Endothelial cell (in vitro differentiated cells): ENCODE measurements around the gene FCHSD2. TPM values are rescaled to one million over a fixed set of nuclear protein-coding genes. Genes with fewer than 3 reads are reported as not detected.

Experiments
- DNase-seq: peaks from one replicate; pipeline ENCODE4 v3.0.0; 2021; ENCODE audit warnings: low spot score
- H3K27ac Mint-ChIP-seq: one replicate; pipeline ENCODE4 v1.8.0; 2021; ENCODE audit warnings: mixed read lengths, inconsistent platforms; ENCODE audit not compliant: unreplicated experiment
- H3K27me3 Mint-ChIP-seq: one replicate; pipeline ENCODE4 v1.8.0; 2021; ENCODE audit warnings: mild to moderate bottlenecking, moderate library complexity, mixed read lengths, inconsistent platforms; ENCODE audit not compliant: unreplicated experiment
- H3K36me3 Mint-ChIP-seq: one replicate; pipeline ENCODE4 v1.8.0; 2021; ENCODE audit warnings: mild to moderate bottlenecking, low read depth, mixed read lengths, inconsistent platforms; ENCODE audit not compliant: unreplicated experiment
- H3K4me1 Mint-ChIP-seq: one replicate; pipeline ENCODE4 v1.8.0; 2021; ENCODE audit warnings: mild to moderate bottlenecking, mixed read lengths, inconsistent platforms; ENCODE audit not compliant: unreplicated experiment
- H3K4me3 Mint-ChIP-seq: one replicate; pipeline ENCODE4 v1.8.0; 2021; ENCODE audit warnings: mild to moderate bottlenecking, mixed read lengths, inconsistent platforms; ENCODE audit not compliant: unreplicated experiment
- H3K9me3 Mint-ChIP-seq: one replicate; pipeline ENCODE4 v1.8.0; 2021; ENCODE audit warnings: mixed read lengths, inconsistent platforms; ENCODE audit not compliant: unreplicated experiment
- CTCF ChIP-seq: fragments of 200-600 bp; sonication (generic); IDR thresholded peaks from one replicate; pipeline ENCODE4 v1.5.0; 2021; ENCODE audit warnings: antibody characterized with exemption; ENCODE audit not compliant: unreplicated experiment
- total RNA-seq: library from RNA; stranded (reverse); fragmentation: NEBNext Ultra II Directional; extraction: Animal tissue kit (Norgen Biotek cat#: 25700); gene quantifications from one replicate; pipeline ENCODE4 v1.2.1, GENCODE V29; 2021; ENCODE audit not compliant: unreplicated experiment

FCHSD2 gene
- total RNA-seq, 1 donor from 2014 or later: 45.3 TPM

GRCh38 chr11:73114110-73114834 is 27.8 kb downstream of the FCHSD2 start:
- H3K27ac Mint-ChIP-seq: no peak overlapping the region
- no peak for DNase-seq
- H3K4me3 Mint-ChIP-seq: peak overlapping the region; percentile 47
- no peaks in the 10 kb centered on the region for H3K27me3 Mint-ChIP-seq
- H3K9me3 Mint-ChIP-seq: no peaks in the 10 kb centered on the region
- H3K4me1 Mint-ChIP-seq: peaks cover 3% of the 10 kb centered on the region
- TF ChIP-seq CTCF: no peak
- H3K36me3 Mint-ChIP-seq: peaks cover 22% of the 10 kb centered on the region

GRCh38 chr11:73113426-73113825 is 28.7 kb downstream of the FCHSD2 start:
- no peak overlapping the region for H3K4me3 Mint-ChIP-seq
- H3K4me1 Mint-ChIP-seq: peaks cover 3% of the 10 kb centered on the region
- TF ChIP-seq CTCF: no peak
- H3K27ac Mint-ChIP-seq: no peak overlapping the region
- H3K9me3 Mint-ChIP-seq: no peaks in the 10 kb centered on the region
- H3K36me3 Mint-ChIP-seq: peaks cover 22% of the 10 kb centered on the region
- no peak for DNase-seq
- H3K27me3 Mint-ChIP-seq: no peaks in the 10 kb centered on the region

- H3K27ac Mint-ChIP-seq: no peak overlapping the region
Measured at GRCh38 chr11:73107597-73107996, 34.5 kb downstream of the FCHSD2 start.

GRCh38 chr11:73106347-73106746 is 35.8 kb downstream of the FCHSD2 start:
- no peak for DNase-seq
- Mint-ChIP-seq H3K4me3 (no peak overlapping the region), H3K27ac (no peak overlapping the region), H3K27me3 (no peaks in the 10 kb centered on the region), H3K9me3 (no peaks in the 10 kb centered on the region), H3K4me1 (no peaks in the 10 kb centered on the region), H3K36me3 (peaks cover 5% of the 10 kb centered on the region)
- no peak for TF ChIP-seq CTCF

More at GRCh38 chr11:73107597-73107996, 34.5 kb downstream of the FCHSD2 start:
- Mint-ChIP-seq H3K9me3 (no peaks in the 10 kb centered on the region), H3K4me3 (no peak overlapping the region), H3K27me3 (no peaks in the 10 kb centered on the region), H3K4me1 (peaks cover 3% of the 10 kb centered on the region), H3K36me3 (peaks cover 9% of the 10 kb centered on the region)
- DNase-seq: no peak
- no peak for TF ChIP-seq CTCF

GRCh38 chr11:73100578-73100977 is 41.5 kb downstream of the FCHSD2 start:
- DNase-seq: no peak

More at GRCh38 chr11:73100578-73100977, 41.5 kb downstream of the FCHSD2 start:
- no peak for TF ChIP-seq CTCF
- Mint-ChIP-seq H3K9me3 (no peaks in the 10 kb centered on the region), H3K4me1 (peaks cover 15% of the 10 kb centered on the region), H3K27me3 (no peaks in the 10 kb centered on the region), H3K27ac (no peak overlapping the region), H3K4me3 (no peak overlapping the region), H3K36me3 (peaks cover 4% of the 10 kb centered on the region)
